ENCODE results near the gene KBTBD2.

Gene KBTBD2

GRCh38 chr7:32891043-32891799, at the start of gene KBTBD2:
TSS of gene KBTBD2 (minus strand) at chr7:32891760. CDS start at chr7:32879604, 12,156 bp downstream.
- no peak for TF ChIP-seq CTCF (conservative IDR thresholded peaks at IDR 0.05; ENCODE audit: low read depth)

GRCh38 chr7:32941181-32941580, 49.6 kb upstream of the KBTBD2 start:
- no peak for DNase-seq (ENCODE audit: low spot score)
- TF ChIP-seq CTCF (conservative IDR thresholded peaks at IDR 0.05; ENCODE audit: low read depth) = no peak
- ChIA-PET POLR2A (ENCODE audit: low non-redundant PET) (no interaction called here), CTCF (interaction anchor here (0.7 kb wide), 1 partner anchor 127 kb away, joined by 3 read pairs; no protein-coding TSS in a partner anchor)
- H3K27ac ChIP-seq = no peak overlapping the region

More at GRCh38 chr7:32891043-32891799, at the start of gene KBTBD2:
- peak within 1 kb of the TSS; percentile 99 for H3K27ac ChIP-seq
- POLR2A ChIA-PET (ENCODE audit: low non-redundant PET) = no interaction called here
- peak; percentile 72 for DNase-seq (ENCODE audit: low spot score)
- CTCF ChIA-PET = no interaction called here

DNA sequence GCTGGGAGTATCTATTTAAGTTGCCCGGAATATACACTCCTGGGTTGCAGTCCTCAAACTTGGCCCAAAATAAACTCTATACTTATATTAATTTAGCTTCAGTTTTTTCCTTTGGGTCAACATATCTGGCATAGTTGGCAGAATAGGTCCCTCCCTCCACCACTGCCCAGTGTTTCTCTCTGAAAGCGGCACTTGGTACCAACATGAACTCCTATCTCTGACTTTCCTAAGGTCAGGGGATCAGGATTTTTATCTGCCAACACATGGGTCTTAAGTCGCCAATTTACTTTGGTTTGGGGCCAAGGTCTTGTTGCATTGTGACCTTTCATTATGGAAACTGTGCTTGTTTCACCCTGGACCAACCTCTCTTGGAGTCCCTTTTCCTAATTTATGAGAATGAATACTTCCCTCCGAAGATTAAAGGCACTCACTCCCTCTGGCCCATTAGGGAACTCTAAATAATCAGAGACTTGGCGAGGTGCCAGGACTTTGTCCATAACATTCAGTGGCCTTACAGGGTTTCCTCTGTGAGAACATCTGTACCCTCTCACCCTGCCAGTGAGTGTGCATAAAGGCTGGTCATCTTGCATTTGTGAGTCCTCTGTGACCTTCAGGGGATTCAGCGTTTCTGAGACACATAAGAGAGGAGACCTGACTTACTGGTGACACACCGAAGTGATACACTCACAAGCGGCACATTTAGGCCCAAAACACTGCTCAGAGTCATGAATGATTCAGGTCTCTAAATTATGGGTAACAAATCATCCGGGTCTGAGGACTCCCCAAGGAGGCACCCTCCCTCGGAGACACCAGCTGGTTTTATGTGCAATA, 46.0 kb upstream of the KBTBD2 start:
- CTCF ChIA-PET = interaction anchor here (0.9 kb wide), 1 partner anchor 60 kb away, joined by 3 read pairs; no protein-coding TSS in a partner anchor

GRCh38 chr7:32936689-32937088, 45.1 kb upstream of the KBTBD2 start:
- POLR2A ChIA-PET (ENCODE audit: low non-redundant PET) = no interaction called here
- no peak for TF ChIP-seq CTCF (conservative IDR thresholded peaks at IDR 0.05; ENCODE audit: low read depth)
- H3K27ac ChIP-seq = no peak overlapping the region
- DNase-seq (ENCODE audit: low spot score) = no peak
- CTCF ChIA-PET = interaction anchor here (0.9 kb wide), 1 partner anchor 59 kb away, joined by 3 read pairs; no protein-coding TSS in a partner anchor

More for the DNA sequence above, 46.0 kb upstream of the KBTBD2 start:
- no peak for TF ChIP-seq CTCF (conservative IDR thresholded peaks at IDR 0.05; ENCODE audit: low read depth)
- POLR2A ChIA-PET (ENCODE audit: low non-redundant PET) = no interaction called here
- H3K27ac ChIP-seq = no peak overlapping the region
- DNase-seq (ENCODE audit: low spot score) = no peak

DNA sequence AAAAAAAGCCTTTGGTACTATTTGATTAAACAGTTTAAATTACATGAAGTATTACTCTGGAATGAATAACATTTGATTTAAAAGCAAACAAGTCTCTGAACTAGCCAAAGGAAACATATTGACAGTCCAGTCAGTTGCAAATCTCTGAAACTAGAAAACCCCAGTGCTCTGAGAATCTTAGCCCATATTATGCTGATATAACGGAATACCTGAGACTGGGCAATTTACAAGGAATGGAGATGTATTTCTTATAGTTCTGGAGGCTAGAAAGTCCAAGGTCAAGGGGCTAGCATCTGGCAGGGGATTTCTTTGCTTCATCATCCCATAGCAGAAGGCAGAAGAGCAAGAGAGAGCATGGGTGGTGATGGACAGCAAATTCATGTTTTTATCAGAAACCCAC, 44.0 kb upstream of the KBTBD2 start:
- no peak overlapping the region for H3K27ac ChIP-seq
- POLR2A ChIA-PET (ENCODE audit: low non-redundant PET) = no interaction called here
- no peak for TF ChIP-seq CTCF (conservative IDR thresholded peaks at IDR 0.05; ENCODE audit: low read depth)
- CTCF ChIA-PET = no interaction called here
- DNase-seq (ENCODE audit: low spot score) = no peak

DNA sequence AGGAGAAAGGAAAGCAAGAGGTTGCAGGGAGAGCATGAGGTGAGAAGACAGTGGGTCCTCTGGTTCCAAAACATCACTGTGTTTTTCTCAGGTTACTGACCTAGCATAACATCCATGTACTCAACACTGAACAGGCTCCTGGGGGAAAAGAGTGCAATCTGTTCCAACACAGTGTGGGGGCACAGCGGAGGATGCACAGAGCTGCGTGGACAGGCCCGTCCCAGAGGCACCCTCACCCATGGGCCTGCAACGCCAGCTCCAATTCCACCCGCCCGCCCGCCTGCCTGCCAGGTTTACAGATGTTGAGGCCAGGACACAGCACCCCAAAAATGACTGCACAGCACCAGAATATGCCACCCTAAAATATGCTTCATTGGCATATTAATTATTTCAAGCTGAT, 38.8 kb upstream of the KBTBD2 start:
- TF ChIP-seq CTCF (conservative IDR thresholded peaks at IDR 0.05; ENCODE audit: low read depth) = no peak
- no peak for DNase-seq (ENCODE audit: low spot score)
- CTCF ChIA-PET = interaction anchor here (0.6 kb wide), 1 partner anchor 8 kb away, joined by 4 read pairs; no protein-coding TSS in a partner anchor
- no peak overlapping the region for H3K27ac ChIP-seq
- POLR2A ChIA-PET (ENCODE audit: low non-redundant PET) = no interaction called here
